ENCODE measurements around the gene ASB18.
A peak's percentile ranks its signal among the peaks of the same experiment; 100 is the strongest.

Gene ASB18

DNA sequence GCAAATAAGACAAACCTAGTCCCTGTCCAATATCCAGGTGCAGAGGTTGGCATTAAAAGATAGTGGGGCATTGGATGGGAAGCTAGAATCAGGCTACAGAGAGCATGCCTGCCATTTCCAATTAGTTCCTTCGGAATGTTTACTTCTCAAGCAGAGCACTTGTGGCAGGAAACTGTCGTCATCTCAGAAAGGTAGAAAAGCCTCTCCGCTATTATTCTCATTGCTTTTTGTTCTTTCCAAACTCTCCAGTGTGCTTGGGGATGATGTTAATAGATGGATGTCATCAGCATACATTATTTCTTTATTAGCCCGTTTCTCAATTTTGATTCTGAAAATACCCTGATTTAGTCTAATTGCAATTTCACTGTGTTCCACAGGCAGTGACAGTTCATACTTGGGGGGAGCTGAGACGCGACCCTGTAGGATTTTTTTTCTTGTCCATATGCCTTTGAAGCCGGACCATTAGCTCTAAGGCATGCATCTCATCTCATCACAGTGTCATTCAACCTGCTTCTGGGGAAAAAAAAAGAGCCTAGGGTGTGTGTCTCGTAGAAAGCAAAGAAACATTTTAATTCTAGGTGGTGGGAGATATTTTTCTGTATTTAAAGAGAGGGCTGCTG is 7.7 kb downstream of the ASB18 start:
- no peak for DNase-seq (ENCODE audit: low read depth)
- peaks cover 51% of the 10 kb centered on the region for H3K27me3 ChIP-seq (replicated peaks; ENCODE audit: control insufficient read depth, insufficient read depth, low read length)
- no peaks in the 10 kb centered on the region for H3K4me1 ChIP-seq (ENCODE audit: control insufficient read depth, insufficient read depth, low read length)
- no peaks in the 10 kb centered on the region for H3K36me3 ChIP-seq (ENCODE audit: control insufficient read depth, insufficient read depth, low read length, severe bottlenecking)
- no peak overlapping the region for H3K9ac ChIP-seq (ENCODE audit: low read length)
- H3K4me3 ChIP-seq (ENCODE audit: low read length) = no peak overlapping the region
- H3K9me3 ChIP-seq (ENCODE audit: control insufficient read depth, low read length) = peaks cover 6% of the 10 kb centered on the region

DNA sequence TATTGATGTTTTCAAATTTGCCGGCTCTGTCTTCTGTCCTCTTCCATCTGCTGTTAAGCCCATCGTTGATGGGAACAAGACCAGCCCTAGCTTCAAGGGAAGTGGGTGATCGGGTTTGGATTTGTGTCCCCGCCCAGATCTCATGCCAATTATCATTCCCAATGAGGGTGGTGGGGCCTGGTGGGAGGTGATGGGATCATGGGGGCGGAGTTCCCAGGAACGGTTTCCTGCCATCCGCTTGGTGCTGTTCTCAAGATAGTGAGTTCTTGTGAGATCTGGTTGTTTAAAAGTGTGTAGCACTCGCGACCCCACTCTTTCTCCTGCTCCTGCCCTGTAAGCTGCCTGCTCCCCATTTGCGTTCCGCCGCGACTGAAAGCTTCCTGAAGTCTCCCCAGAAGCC is 9.5 kb downstream of the ASB18 start:
- H3K4me1 ChIP-seq (ENCODE audit: control insufficient read depth, insufficient read depth, low read length) = no peaks in the 10 kb centered on the region
- no peaks in the 10 kb centered on the region for H3K36me3 ChIP-seq (ENCODE audit: control insufficient read depth, insufficient read depth, low read length, severe bottlenecking)
- DNase-seq (ENCODE audit: low read depth) = no peak
- peaks cover 53% of the 10 kb centered on the region for H3K27me3 ChIP-seq (replicated peaks; ENCODE audit: control insufficient read depth, insufficient read depth, low read length)
- H3K9me3 ChIP-seq (ENCODE audit: control insufficient read depth, low read length) = no peaks in the 10 kb centered on the region
- no peak overlapping the region for H3K4me3 ChIP-seq (ENCODE audit: low read length)
- H3K9ac ChIP-seq (ENCODE audit: low read length) = no peak overlapping the region

DNA sequence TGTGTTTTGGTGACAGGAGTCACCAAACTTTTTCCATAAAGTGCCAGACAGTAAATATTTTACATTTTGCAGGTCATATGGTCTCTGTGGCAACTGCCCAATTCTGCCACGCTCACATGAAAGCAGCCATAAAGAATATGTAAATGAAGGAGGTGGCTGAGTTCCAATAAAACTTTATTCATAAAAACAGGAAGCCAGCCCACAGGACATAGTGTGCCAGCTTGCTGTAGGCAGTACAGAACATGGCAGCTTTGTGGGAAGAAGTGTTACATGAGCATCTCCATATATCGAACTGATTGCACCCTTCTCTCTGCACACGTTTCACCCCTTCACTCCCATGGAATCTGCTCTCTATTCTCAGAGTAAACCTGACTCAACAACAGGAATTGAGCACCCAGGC is 10.2 kb downstream of the ASB18 start:
- no peak overlapping the region for H3K4me3 ChIP-seq (ENCODE audit: low read length)
- peaks cover 56% of the 10 kb centered on the region for H3K27me3 ChIP-seq (replicated peaks; ENCODE audit: control insufficient read depth, insufficient read depth, low read length)
- H3K9ac ChIP-seq (ENCODE audit: low read length) = no peak overlapping the region
- no peaks in the 10 kb centered on the region for H3K36me3 ChIP-seq (ENCODE audit: control insufficient read depth, insufficient read depth, low read length, severe bottlenecking)
- no peak for DNase-seq (ENCODE audit: low read depth)
- H3K4me1 ChIP-seq (ENCODE audit: control insufficient read depth, insufficient read depth, low read length) = no peaks in the 10 kb centered on the region
- peaks cover 4% of the 10 kb centered on the region for H3K9me3 ChIP-seq (ENCODE audit: control insufficient read depth, low read length)

DNA sequence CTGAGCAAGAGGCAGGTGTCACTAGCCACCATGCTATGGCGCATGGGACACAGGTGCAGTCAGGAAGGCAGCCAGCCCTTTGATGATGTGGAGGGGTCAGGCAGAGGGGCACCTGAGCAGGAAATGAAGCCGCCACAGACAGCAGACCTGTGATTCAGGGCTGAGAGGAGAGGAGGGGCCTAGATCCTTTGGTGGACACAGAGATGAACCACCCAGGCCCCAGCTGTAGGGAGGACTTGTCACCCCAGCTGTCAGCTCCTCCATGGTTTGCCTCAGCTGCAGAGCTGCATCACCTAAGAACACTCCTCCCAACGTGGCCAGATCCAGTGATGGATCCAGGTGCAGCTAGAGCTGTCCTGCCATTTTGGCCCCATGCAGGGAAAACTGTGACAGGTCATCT is 11.6 kb downstream of the ASB18 start:
- Histone ChIP-seq H3K4me1 (ENCODE audit: control insufficient read depth, insufficient read depth, low read length) (no peaks in the 10 kb centered on the region), H3K4me3 (ENCODE audit: low read length) (no peak overlapping the region), H3K27me3 (replicated peaks; ENCODE audit: control insufficient read depth, insufficient read depth, low read length) (peaks cover 59% of the 10 kb centered on the region), H3K9me3 (ENCODE audit: control insufficient read depth, low read length) (peaks cover 4% of the 10 kb centered on the region), H3K36me3 (ENCODE audit: control insufficient read depth, insufficient read depth, low read length, severe bottlenecking) (no peaks in the 10 kb centered on the region), H3K9ac (ENCODE audit: low read length) (no peak overlapping the region)
- DNase-seq (ENCODE audit: low read depth) = no peak

DNA sequence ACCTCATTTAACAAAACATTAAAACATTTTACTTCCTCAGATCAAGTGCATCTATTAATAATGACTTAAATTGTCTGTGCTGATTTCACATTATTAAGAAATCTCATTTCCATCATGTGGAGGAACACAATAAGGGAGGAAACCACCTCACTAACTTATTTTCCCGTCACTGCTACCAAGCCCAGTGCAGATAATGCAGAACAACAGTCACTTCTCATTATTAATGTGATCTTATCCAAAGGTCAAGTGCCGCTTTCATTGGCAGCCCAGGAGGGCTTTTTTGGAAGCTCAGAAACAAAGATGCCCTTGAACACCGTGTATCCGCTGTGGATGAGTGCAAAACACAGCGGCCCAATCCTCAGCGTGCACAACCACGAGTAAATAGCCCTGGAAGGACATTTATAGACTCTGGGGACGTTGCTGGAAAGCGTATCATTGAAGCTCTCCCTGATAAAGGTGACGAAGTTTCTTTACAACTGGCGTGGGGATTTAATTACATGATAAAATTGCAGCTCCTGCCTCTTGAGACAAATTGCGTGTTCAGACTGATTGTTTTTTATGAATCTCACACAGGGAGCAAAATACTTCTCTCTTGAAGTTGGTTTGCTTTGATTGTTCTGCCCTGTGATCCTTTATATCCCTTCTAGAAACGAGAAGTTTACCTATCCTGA is 13.2 kb downstream of the ASB18 start:
- H3K9ac ChIP-seq (ENCODE audit: low read length) = no peak overlapping the region
- DNase-seq (ENCODE audit: low read depth) = no peak
- no peaks in the 10 kb centered on the region for H3K36me3 ChIP-seq (ENCODE audit: control insufficient read depth, insufficient read depth, low read length, severe bottlenecking)
- H3K27me3 ChIP-seq (replicated peaks; ENCODE audit: control insufficient read depth, insufficient read depth, low read length) = peaks cover 53% of the 10 kb centered on the region
- H3K4me1 ChIP-seq (ENCODE audit: control insufficient read depth, insufficient read depth, low read length) = no peaks in the 10 kb centered on the region
- no peak overlapping the region for H3K4me3 ChIP-seq (ENCODE audit: low read length)
- H3K9me3 ChIP-seq (ENCODE audit: control insufficient read depth, low read length) = peaks cover 4% of the 10 kb centered on the region

DNA sequence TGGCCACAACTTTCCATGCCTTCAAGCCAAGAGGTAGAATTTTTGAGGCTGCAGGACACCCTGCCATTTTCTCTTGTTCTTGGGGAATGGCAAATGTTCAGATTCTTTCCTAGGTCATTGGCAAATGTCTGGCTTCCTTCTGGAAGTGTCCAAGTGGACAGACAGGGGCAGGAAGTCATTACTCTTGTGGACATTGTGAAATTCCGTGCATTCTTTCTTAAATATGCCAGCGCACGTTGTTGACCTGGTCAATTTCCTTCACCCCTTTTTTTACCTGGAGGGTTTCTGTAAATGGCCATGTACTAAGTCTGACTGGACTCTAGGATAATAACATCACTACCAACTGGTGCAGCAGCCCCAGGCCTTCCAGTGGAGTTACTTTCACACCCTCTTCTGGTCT is 13.9 kb downstream of the ASB18 start:
- no peak overlapping the region for H3K4me3 ChIP-seq (ENCODE audit: low read length)
- H3K4me1 ChIP-seq (ENCODE audit: control insufficient read depth, insufficient read depth, low read length) = no peaks in the 10 kb centered on the region
- peaks cover 4% of the 10 kb centered on the region for H3K9me3 ChIP-seq (ENCODE audit: control insufficient read depth, low read length)
- H3K27me3 ChIP-seq (replicated peaks; ENCODE audit: control insufficient read depth, insufficient read depth, low read length) = peaks cover 54% of the 10 kb centered on the region
- H3K36me3 ChIP-seq (ENCODE audit: control insufficient read depth, insufficient read depth, low read length, severe bottlenecking) = no peaks in the 10 kb centered on the region
- DNase-seq (ENCODE audit: low read depth) = no peak
- H3K9ac ChIP-seq (ENCODE audit: low read length) = no peak overlapping the region

DNA sequence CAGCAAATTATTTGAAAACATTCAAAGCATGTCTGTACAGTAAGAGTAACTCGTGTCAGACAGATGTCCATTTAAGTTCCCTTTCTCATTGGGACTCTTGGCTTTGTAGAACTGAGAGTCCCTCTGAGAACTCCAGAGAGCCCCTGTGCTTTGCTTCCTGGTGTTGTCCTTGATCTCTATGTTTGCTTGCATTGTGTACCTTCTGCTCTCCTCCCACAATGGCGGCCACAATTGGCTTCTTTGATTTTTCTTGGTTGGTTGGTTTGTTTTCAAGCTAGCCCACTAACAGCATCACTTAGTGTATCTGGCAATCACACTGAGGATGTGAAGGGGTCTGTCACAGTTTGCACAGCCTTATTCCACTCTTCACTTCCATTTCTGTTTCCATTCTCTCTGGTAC is 15.1 kb downstream of the ASB18 start:
- peaks cover 54% of the 10 kb centered on the region for H3K27me3 ChIP-seq (replicated peaks; ENCODE audit: control insufficient read depth, insufficient read depth, low read length)
- H3K9ac ChIP-seq (ENCODE audit: low read length) = no peak overlapping the region
- DNase-seq (ENCODE audit: low read depth) = no peak
- H3K36me3 ChIP-seq (ENCODE audit: control insufficient read depth, insufficient read depth, low read length, severe bottlenecking) = no peaks in the 10 kb centered on the region
- peaks cover 4% of the 10 kb centered on the region for H3K9me3 ChIP-seq (ENCODE audit: control insufficient read depth, low read length)
- no peaks in the 10 kb centered on the region for H3K4me1 ChIP-seq (ENCODE audit: control insufficient read depth, insufficient read depth, low read length)
- H3K4me3 ChIP-seq (ENCODE audit: low read length) = no peak overlapping the region

DNA sequence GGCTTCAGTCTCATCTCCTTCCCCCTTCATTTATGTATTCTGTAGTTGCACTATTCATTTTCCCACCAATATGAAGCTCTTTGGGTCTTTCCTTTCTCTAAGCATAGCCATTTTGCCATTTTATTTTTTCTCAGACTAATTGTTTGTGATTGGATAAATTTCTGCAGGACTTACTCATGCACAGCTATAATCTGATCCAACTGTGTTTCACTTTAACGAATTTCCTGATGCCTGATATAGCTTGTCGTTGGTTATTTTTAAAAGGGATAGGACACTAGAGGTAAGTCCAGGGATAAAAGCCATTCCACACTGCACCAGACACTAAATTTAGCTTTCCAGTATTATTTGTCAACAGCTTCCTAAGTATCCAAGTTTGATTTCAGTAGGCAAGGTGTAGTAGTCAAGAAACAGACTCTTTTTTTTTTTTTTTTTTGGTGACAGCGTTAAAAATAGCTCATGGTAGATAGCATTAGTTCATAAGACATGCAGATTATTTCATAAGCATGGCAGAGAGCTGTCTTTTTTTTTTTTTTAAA is 17.4 kb downstream of the ASB18 start:
- H3K36me3 ChIP-seq (ENCODE audit: control insufficient read depth, insufficient read depth, low read length, severe bottlenecking) = no peaks in the 10 kb centered on the region

DNA sequence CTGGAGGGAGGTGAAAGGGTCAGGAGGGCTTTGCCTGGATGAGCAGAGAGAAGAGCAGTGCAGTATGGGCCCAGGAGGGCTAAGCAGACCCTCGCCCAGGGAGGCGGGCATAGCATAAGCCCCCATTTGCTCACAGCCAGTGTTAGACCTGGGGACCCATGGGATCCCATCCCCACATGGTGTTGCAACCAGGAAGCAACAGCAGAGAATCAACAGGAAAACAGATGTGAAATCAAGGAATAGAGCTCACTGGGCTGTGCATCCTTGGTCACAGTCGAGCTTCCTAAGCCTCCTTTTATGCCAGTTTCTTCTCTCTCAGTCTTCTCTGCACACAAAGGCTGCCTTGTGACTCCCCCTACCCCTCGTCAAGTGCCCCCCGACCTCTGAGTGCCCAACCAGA is 19.9 kb downstream of the ASB18 start:
- no peak for DNase-seq (ENCODE audit: low read depth)
- Histone ChIP-seq H3K4me3 (ENCODE audit: low read length) (no peak overlapping the region), H3K9me3 (ENCODE audit: control insufficient read depth, low read length) (peaks cover 3% of the 10 kb centered on the region), H3K27me3 (replicated peaks; ENCODE audit: control insufficient read depth, insufficient read depth, low read length) (peaks cover 51% of the 10 kb centered on the region), H3K36me3 (ENCODE audit: control insufficient read depth, insufficient read depth, low read length, severe bottlenecking) (no peaks in the 10 kb centered on the region), H3K9ac (ENCODE audit: low read length) (no peak overlapping the region), H3K4me1 (ENCODE audit: control insufficient read depth, insufficient read depth, low read length) (no peaks in the 10 kb centered on the region)

More for the DNA sequence above, 17.4 kb downstream of the ASB18 start:
- no peaks in the 10 kb centered on the region for H3K4me1 ChIP-seq (ENCODE audit: control insufficient read depth, insufficient read depth, low read length)
- peaks cover 4% of the 10 kb centered on the region for H3K9me3 ChIP-seq (ENCODE audit: control insufficient read depth, low read length)
- peak; percentile 46 for DNase-seq (ENCODE audit: low read depth)
- no peak overlapping the region for H3K9ac ChIP-seq (ENCODE audit: low read length)
- no peak overlapping the region for H3K4me3 ChIP-seq (ENCODE audit: low read length)
- H3K27me3 ChIP-seq (replicated peaks; ENCODE audit: control insufficient read depth, insufficient read depth, low read length) = peaks cover 48% of the 10 kb centered on the region

DNA sequence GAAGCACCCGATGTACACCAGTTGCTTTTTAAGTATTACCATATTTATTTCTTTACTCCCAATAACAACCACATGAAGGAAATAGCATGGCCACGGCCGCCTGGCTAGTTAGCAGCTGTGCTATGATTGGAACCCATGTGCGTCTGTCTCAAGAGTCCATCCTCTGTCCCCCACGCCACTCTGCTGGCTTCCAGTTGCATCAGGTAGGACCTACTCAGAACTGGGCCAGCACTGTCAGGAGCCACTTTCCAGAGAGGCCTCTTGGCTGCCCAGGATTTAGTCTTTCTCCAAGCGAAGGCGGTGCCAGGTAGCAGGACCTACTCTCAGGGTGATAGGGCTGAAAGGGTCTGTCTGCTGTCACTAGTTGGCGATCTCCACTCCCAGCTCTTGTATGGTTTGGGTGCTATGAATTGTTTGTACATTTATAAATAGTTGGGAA is 22.1 kb downstream of the ASB18 start:
- peaks cover 48% of the 10 kb centered on the region for H3K27me3 ChIP-seq (replicated peaks; ENCODE audit: control insufficient read depth, insufficient read depth, low read length)
- H3K4me3 ChIP-seq (ENCODE audit: low read length) = no peak overlapping the region
- no peak for DNase-seq (ENCODE audit: low read depth)
- no peak overlapping the region for H3K9ac ChIP-seq (ENCODE audit: low read length)
- no peaks in the 10 kb centered on the region for H3K9me3 ChIP-seq (ENCODE audit: control insufficient read depth, low read length)
- H3K4me1 ChIP-seq (ENCODE audit: control insufficient read depth, insufficient read depth, low read length) = no peaks in the 10 kb centered on the region
- no peaks in the 10 kb centered on the region for H3K36me3 ChIP-seq (ENCODE audit: control insufficient read depth, insufficient read depth, low read length, severe bottlenecking)

DNA sequence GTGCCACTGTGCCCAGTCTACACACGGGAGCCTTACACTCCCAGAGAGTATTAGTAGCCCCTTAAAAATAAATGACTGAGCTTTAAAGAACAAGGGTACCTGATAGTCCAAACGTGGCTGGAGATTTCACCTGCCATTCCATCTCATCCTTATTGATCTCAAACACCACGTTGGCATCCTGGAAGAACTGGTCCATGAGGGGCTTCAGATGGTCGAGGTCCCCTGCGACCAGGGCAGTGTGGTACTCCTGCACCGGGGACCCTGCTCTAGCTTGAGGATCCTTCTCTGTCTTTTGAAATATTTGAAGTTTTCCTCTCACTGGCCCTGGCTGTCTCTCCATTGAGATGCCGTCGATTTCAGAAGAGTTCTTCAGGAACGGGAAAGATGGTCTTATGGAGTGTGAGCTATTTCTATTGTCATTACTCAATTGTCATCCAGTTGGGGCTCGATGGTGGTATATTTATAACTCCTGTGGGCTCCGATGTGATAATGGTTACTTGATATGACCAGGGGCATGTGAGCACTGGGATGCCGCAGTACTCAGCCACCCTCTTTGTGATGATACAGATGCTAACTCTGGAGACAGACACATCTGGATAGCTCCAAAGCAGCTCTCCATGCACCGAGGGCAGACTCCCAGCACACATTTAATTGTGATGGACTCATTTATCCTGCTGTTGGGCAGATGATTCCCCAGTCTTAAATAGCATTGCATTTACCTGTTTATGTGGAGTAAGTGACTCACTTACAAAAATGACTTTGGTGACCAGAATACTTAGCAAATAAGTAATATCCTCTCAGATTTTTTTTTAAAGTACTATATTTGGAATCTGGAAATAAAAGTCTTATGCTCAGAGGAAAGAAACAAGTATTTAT is 22.8 kb downstream of the ASB18 start:
- no peaks in the 10 kb centered on the region for H3K36me3 ChIP-seq (ENCODE audit: control insufficient read depth, insufficient read depth, low read length, severe bottlenecking)
- DNase-seq (ENCODE audit: low read depth) = no peak
- no peaks in the 10 kb centered on the region for H3K4me1 ChIP-seq (ENCODE audit: control insufficient read depth, insufficient read depth, low read length)
- H3K9me3 ChIP-seq (ENCODE audit: control insufficient read depth, low read length) = no peaks in the 10 kb centered on the region
- no peak overlapping the region for H3K9ac ChIP-seq (ENCODE audit: low read length)
- peaks cover 44% of the 10 kb centered on the region for H3K27me3 ChIP-seq (replicated peaks; ENCODE audit: control insufficient read depth, insufficient read depth, low read length)
- no peak overlapping the region for H3K4me3 ChIP-seq (ENCODE audit: low read length)
